Mesenchymal stem cell (in vitro differentiated cells and primary cell): ENCODE results near the gene SPDYE2.
"Not testable (repeated sequence)": the region's sequence is repeated elsewhere in the genome, so short reads cannot be mapped to it uniquely, and the experiment has no call there.

Experiments
- DNase-seq: peaks from one replicate; pipeline ENCODE4 v3.0.0-alpha.2; 2013
- H2AFZ ChIP-seq: one replicate; pipeline ENCODE4 v1.6.1; 2013; ENCODE audit warnings: low read depth, mild to moderate bottlenecking, control low read depth, inconsistent platforms, low read length, moderate library complexity
- H2AK5ac ChIP-seq: 2 replicates; pipeline ENCODE4 v1.6.1; 2013; ENCODE audit warnings: low read length, moderate library complexity, mild to moderate bottlenecking, inconsistent platforms; ENCODE audit not compliant: severe bottlenecking
- H2BK120ac ChIP-seq: one replicate; pipeline ENCODE4 v1.6.1; 2013; ENCODE audit warnings: low read depth, mild to moderate bottlenecking, inconsistent platforms, low read length, moderate library complexity
- H2BK12ac ChIP-seq, 2 experiments: one replicate each; pipeline ENCODE4 v1.6.1; 2013; ENCODE audit warnings: inconsistent platforms in 2 of 2, low read length in 2 of 2, mild to moderate bottlenecking in 2 of 2, moderate library complexity in 2 of 2, control low read depth in 1 of 2
- H2BK15ac ChIP-seq: one replicate; pipeline ENCODE4 v1.6.1; 2013; ENCODE audit warnings: mild to moderate bottlenecking, low read depth, inconsistent platforms; ENCODE audit not compliant: poor library complexity, severe bottlenecking
- H2BK5ac ChIP-seq: 2 replicates; pipeline ENCODE4 v1.6.1; 2013; ENCODE audit warnings: low read depth, mild to moderate bottlenecking, low read length, control low read depth, inconsistent platforms; ENCODE audit not compliant: poor library complexity, severe bottlenecking
- H3K14ac ChIP-seq, 2 experiments: one replicate each; pipeline ENCODE4 v1.6.1; 2013; ENCODE audit warnings: inconsistent platforms in 2 of 2, low read length in 2 of 2, control low read depth in 1 of 2, mild to moderate bottlenecking in 1 of 2, moderate library complexity in 1 of 2
- H3K18ac ChIP-seq, 2 experiments: one replicate each; pipeline ENCODE4 v1.6.1; 2013; ENCODE audit warnings: inconsistent platforms in 2 of 2, low read length in 2 of 2, control low read depth in 1 of 2, low read depth in 1 of 2, mild to moderate bottlenecking in 1 of 2
- H3K23ac ChIP-seq, 2 experiments: one replicate each; pipeline ENCODE4 v1.6.1; 2013; ENCODE audit warnings: inconsistent platforms in 2 of 2, low read length in 2 of 2, mild to moderate bottlenecking in 2 of 2, moderate library complexity in 2 of 2, control low read depth in 1 of 2
- H3K27ac ChIP-seq: 2 replicates; pipeline ENCODE4 v1.5.1; 2013; ENCODE audit warnings: mild to moderate bottlenecking, moderate library complexity, low read length, control low read depth, inconsistent platforms; ENCODE audit not compliant: poor library complexity, severe bottlenecking
- H3K27me3 ChIP-seq, 2 experiments: 2 replicates each; pipeline versions ENCODE4 v1.6.1 to v1.7.0; 2013; ENCODE audit warnings: low read length in 2 of 2, mild to moderate bottlenecking in 2 of 2, moderate library complexity in 2 of 2, control low read depth in 1 of 2, inconsistent platforms in 1 of 2; ENCODE audit not compliant: control insufficient read depth in 1 of 2, insufficient read depth in 1 of 2
- H3K36me3 ChIP-seq, 2 experiments: 2 replicates each; pipeline versions ENCODE4 v1.6.1 to v1.7.0; 2013; ENCODE audit warnings: low read length in 2 of 2, control low read depth in 1 of 2, inconsistent platforms in 1 of 2, low read depth in 1 of 2, mild to moderate bottlenecking in 1 of 2; ENCODE audit not compliant: insufficient read depth in 2 of 2, control insufficient read depth in 1 of 2
- H3K4ac ChIP-seq, 2 experiments: one replicate each; pipeline ENCODE4 v1.6.1; 2013; ENCODE audit warnings: inconsistent platforms in 2 of 2, low read length in 2 of 2, mild to moderate bottlenecking in 2 of 2, moderate library complexity in 2 of 2, control low read depth in 1 of 2, low read depth in 1 of 2
- H3K4me1 ChIP-seq: 2 replicates; pipeline ENCODE4 v1.6.1; 2013; ENCODE audit warnings: low read depth, low read length, control low read depth; ENCODE audit not compliant: control insufficient read depth, insufficient read depth
- H3K4me2 ChIP-seq: 2 replicates; pipeline ENCODE4 v1.6.1; 2013; ENCODE audit warnings: low read length, mild to moderate bottlenecking, inconsistent platforms; ENCODE audit not compliant: poor library complexity, severe bottlenecking
- H3K4me3 ChIP-seq, 2 experiments: 2 replicates each; pipeline versions ENCODE4 v1.5.1 to v1.7.0; 2013; ENCODE audit warnings: low read length in 2 of 2, mild to moderate bottlenecking in 2 of 2, control low read depth in 1 of 2, low read depth in 1 of 2; ENCODE audit not compliant: insufficient read depth in 1 of 2
- H3K79me1 ChIP-seq: replicated peaks from 2 replicates; pipeline ENCODE4 v1.6.1; 2013; ENCODE audit warnings: mild to moderate bottlenecking, control low read depth, low read length, inconsistent platforms; ENCODE audit not compliant: poor library complexity, severe bottlenecking
- H3K9ac ChIP-seq: 2 replicates; pipeline ENCODE4 v1.7.0; 2013; ENCODE audit warnings: mild to moderate bottlenecking, low read length, moderate library complexity
- H3K9me3 ChIP-seq: 2 replicates; pipeline ENCODE4 v1.7.0; 2013; ENCODE audit warnings: mild to moderate bottlenecking, low read length; ENCODE audit not compliant: control insufficient read depth
- H4K8ac ChIP-seq: one replicate; pipeline ENCODE4 v1.6.1; 2013; ENCODE audit warnings: inconsistent platforms, mild to moderate bottlenecking, low read length, moderate library complexity
- H4K91ac ChIP-seq: one replicate; pipeline ENCODE4 v1.6.1; 2013; ENCODE audit warnings: mild to moderate bottlenecking, low read length, inconsistent platforms
- WGBS: methylation state at CpG from one replicate; pipeline ENCODE4 v1.1.7; 2013; ENCODE audit warnings: mixed read lengths; 5-methylcytosine and 5-hydroxymethylcytosine counted together

Gene SPDYE2

DNA sequence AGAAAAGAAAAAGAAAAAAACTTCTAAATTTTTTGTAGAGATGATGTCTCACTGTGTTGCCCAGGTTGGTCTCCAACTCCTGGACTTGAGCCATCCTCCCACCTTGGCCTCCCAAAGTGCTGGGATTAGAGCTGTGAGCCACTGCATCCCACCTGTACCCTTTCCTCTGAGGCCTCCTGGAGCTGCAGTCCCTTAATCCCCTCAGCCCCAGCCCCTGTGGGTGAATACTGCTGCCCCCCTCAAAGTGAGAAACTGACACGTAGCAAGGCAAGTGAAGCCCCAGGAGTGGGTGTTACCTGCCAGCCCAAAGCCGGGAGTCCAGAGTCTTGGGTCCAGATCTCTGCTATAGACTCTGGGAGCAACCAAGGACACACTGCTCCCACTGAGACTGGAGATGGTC, 26.2 kb upstream of the SPDYE2 start:
- H4K91ac ChIP-seq, H2BK12ac ChIP-seq, H3K9me3 ChIP-seq, H3K79me1 ChIP-seq, H2BK15ac ChIP-seq, H3K27ac ChIP-seq, H2BK120ac ChIP-seq, H2AK5ac ChIP-seq, H3K14ac ChIP-seq, DNase-seq, H3K23ac ChIP-seq, H2AFZ ChIP-seq, H3K4me2 ChIP-seq, H3K9ac ChIP-seq, H3K18ac ChIP-seq, H2BK5ac ChIP-seq, H4K8ac ChIP-seq, H3K4ac ChIP-seq, H3K27me3 ChIP-seq, H3K4me1 ChIP-seq, H3K4me3 ChIP-seq, H3K36me3 ChIP-seq: not testable (repeated sequence)
- no CpG with 5 or more reads among the region's 2 CpGs for WGBS

DNA sequence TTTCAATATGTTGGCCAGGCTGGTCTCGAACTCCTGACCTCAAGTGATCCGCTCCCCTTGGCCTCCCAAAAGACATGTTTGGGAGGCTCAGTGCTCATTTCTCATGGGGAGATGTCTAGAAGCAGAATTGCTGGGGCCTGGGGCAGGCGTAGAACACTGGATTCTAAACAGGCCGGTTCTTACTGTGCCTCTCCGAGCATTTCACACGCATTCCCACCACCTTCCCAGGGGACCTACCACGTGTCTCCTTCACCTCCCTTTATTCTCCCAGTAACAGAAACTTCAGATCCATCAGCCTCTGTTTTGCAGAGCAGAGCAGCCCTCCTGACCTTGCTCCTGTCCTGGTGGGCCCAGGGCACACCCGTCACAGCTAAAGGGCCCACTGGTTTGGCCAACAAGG, 23.8 kb upstream of the SPDYE2 start:
- H3K27ac ChIP-seq, H2AK5ac ChIP-seq, H3K79me1 ChIP-seq, H3K4ac ChIP-seq, H3K9me3 ChIP-seq, H4K8ac ChIP-seq, H3K4me3 ChIP-seq, DNase-seq, H4K91ac ChIP-seq, H3K9ac ChIP-seq, H3K18ac ChIP-seq, H2BK12ac ChIP-seq, H2BK15ac ChIP-seq, H2AFZ ChIP-seq, H3K36me3 ChIP-seq, H3K4me1 ChIP-seq, H2BK5ac ChIP-seq, H3K14ac ChIP-seq, H2BK120ac ChIP-seq, H3K23ac ChIP-seq, H3K4me2 ChIP-seq, H3K27me3 ChIP-seq: not testable (repeated sequence)
- WGBS, result 86% methylated on average over 1 of the region's 8 CpGs

DNA sequence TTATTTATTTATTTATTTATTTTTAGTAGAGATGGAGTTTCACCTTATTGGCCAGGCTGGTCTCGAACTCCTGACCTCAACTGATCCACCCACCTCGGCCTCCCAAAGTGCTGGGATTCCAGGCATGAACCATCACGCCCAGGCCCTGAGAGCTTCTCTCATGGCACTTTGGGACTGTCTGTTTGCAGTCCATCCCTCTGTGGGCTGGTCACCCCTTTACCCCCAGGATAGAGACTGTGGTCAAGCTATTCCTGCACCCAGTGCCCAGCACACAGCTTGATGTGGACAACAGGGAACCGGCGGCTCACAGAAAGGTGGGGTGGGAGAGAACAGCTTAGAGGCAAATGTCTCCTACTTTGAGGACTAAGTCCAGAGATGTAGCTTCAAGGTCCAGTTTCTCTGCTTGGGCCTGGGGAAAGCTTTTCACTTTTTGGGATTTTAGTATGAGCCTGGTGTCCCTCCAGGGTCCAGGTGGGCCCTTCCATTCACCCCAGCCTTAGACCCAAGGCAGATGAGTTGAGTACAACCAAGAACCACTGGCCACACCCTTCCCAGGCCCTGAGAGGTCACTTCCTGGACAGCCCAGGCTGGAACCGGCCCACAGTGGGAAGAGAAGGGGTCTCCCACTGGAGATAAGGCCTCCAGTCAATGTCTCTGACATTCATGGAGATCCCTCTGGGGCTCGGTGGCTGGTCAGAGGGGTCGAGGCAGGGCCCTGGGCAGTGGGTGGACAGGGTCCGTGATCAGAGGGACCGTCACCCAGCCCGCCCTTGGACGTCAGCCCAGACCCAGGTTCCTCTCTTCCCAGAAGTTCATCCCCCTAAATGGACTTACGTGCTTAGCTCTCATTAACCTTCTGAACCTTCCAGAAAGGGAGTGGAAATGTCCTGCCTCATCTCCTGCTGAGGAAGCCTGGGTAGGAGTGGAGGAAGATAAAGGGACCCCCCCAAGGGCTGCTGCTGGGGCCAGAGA, 22.9 kb upstream of the SPDYE2 start:
- not testable (repeated sequence) for H3K4ac ChIP-seq, H3K14ac ChIP-seq, H2BK12ac ChIP-seq, H3K27ac ChIP-seq, H3K27me3 ChIP-seq, H3K4me3 ChIP-seq, H4K91ac ChIP-seq, H3K36me3 ChIP-seq, DNase-seq, H2BK120ac ChIP-seq, H3K4me2 ChIP-seq, H4K8ac ChIP-seq, H3K9me3 ChIP-seq, H3K4me1 ChIP-seq, H3K9ac ChIP-seq, H3K79me1 ChIP-seq, H2BK5ac ChIP-seq, H3K23ac ChIP-seq, H2BK15ac ChIP-seq, H2AFZ ChIP-seq, H3K18ac ChIP-seq, H2AK5ac ChIP-seq
- no CpG with 5 or more reads among the region's 13 CpGs for WGBS

DNA sequence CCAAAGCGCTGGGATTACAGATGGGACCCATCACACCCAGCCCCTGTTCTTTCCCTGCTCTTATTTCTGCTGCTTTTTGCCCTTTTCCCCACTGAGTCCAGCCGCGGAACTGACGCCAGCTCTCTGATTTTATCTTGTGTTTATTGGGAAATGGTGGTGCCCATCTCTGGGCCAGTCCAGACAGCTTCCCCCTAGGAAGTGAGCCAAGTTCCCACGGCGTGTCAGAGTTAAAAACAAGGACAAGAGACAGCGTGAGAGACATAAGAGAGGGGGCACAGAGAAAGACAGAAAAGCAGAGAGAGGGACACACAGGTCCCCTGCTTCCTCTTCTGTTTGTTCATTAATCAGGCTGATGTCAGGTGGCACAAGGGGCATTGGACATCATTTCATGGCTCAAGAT, 19.4 kb upstream of the SPDYE2 start:
- H2BK15ac ChIP-seq, H3K4ac ChIP-seq, H3K27me3 ChIP-seq, H3K4me1 ChIP-seq, DNase-seq, H2BK5ac ChIP-seq, H3K23ac ChIP-seq, H3K79me1 ChIP-seq, H3K9me3 ChIP-seq, H3K14ac ChIP-seq, H3K18ac ChIP-seq, H3K36me3 ChIP-seq, H3K4me2 ChIP-seq, H2AFZ ChIP-seq, H2AK5ac ChIP-seq, H3K27ac ChIP-seq, H3K9ac ChIP-seq, H4K8ac ChIP-seq, H3K4me3 ChIP-seq, H2BK12ac ChIP-seq, H4K91ac ChIP-seq, H2BK120ac ChIP-seq: not testable (repeated sequence)
- no CpG with 5 or more reads among the region's 7 CpGs for WGBS
